Stimulated activated CD4-positive, alpha-beta T cell treated with anti-CD3 and anti-CD28 coated beads, Interleukin-4, amount 100 ng/mL, for 1 hour (primary cell): ENCODE measurements around the gene KIF5A.

ENCODE experiments used
- DNase-seq: peaks from one replicate; pipeline ENCODE4 v3.0.0-alpha.2; 2020

The KIF5A gene

GRCh38 chr12:57520053-57520818, 29.6 kb upstream of the KIF5A start, which contains the start of gene DDIT3:
DDIT3 (minus strand) TSS chr12:57520514; CDS start chr12:57517406, 3,108 bp downstream.
- peak; percentile 99 for DNase-seq

GRCh38 chr12:57521525-57522010, 28.3 kb upstream of the KIF5A start:
- peak; percentile 28 for DNase-seq

- DNase-seq, result peak; percentile 88
These were observed 27.6 kb upstream of the KIF5A start, which contains the start of gene MBD6 for GRCh38 chr12:57522011-57522886. MBD6 (plus strand) TSS chr12:57522824; CDS start chr12:57524304, 1,480 bp downstream.

GRCh38 chr12:57522887-57523705, 26.7 kb upstream of the KIF5A start:
- peak; percentile 50 for DNase-seq

- no peak for DNase-seq
These were observed 25.9 kb upstream of the KIF5A start for GRCh38 chr12:57523706-57524614.

GRCh38 chr12:57524814-57525614, 24.8 kb upstream of the KIF5A start:
- DNase-seq, result no peak

GRCh38 chr12:57525615-57526383, 24.0 kb upstream of the KIF5A start:
- DNase-seq, result no peak

- no peak for DNase-seq
These were observed 23.2 kb upstream of the KIF5A start for GRCh38 chr12:57526477-57527126.

- DNase-seq, result no peak
These were observed 22.7 kb upstream of the KIF5A start for GRCh38 chr12:57527184-57527583.

GRCh38 chr12:57528176-57528575, 21.7 kb upstream of the KIF5A start:
- no peak for DNase-seq

- DNase-seq, result no peak
These were observed 20.9 kb upstream of the KIF5A start for GRCh38 chr12:57528831-57529555.

- no peak for DNase-seq
These were observed 20.0 kb upstream of the KIF5A start for GRCh38 chr12:57529831-57530230.

- no peak for DNase-seq
These were observed 19.3 kb upstream of the KIF5A start for GRCh38 chr12:57530396-57531142.

- DNase-seq, result no peak
These were observed 18.0 kb upstream of the KIF5A start for GRCh38 chr12:57531836-57532235.

GRCh38 chr12:57533108-57533507, 16.7 kb upstream of the KIF5A start:
- no peak for DNase-seq

GRCh38 chr12:57534250-57534649, 15.6 kb upstream of the KIF5A start:
- no peak for DNase-seq

GRCh38 chr12:57534991-57535543, 14.8 kb upstream of the KIF5A start:
- DNase-seq, result no peak
